ENCODE data around the gene NLGN2. TPM values are rescaled to one million over a fixed set of nuclear protein-coding genes. Genes with fewer than 3 reads are reported as not detected.

The NLGN2 gene
- total RNA-seq, 2 experiments from 2014 or later: 7.6 to 8.4 TPM

GRCh38 chr17:7370853-7371252 lies 36.8 kb upstream of the NLGN2 start:
- Histone ChIP-seq H3K4me3 (ENCODE audit: low read length) (no peak overlapping the region), H3K4me1 (ENCODE audit: insufficient read depth, low read length) (no peaks in the 10 kb centered on the region), H3K27me3 (ENCODE audit: control insufficient read depth in 1 of 2, insufficient read depth in 2 of 2, low read length in 2 of 2) (no peaks in the 10 kb centered on the region), H3K9me3 (ENCODE audit: control insufficient read depth in 1 of 2, insufficient read depth in 1 of 2, low read length in 2 of 2) (no peaks in the 10 kb centered on the region), H3K27ac (ENCODE audit: low read depth in 1 of 2, low read length in 2 of 2) (no peak overlapping the region), H3K36me3 (ENCODE audit: insufficient read depth, low read length) (no peaks in the 10 kb centered on the region)
- DNase-seq: no peak
- no peak for ATAC-seq (ENCODE audit: poor library complexity)
- no peaks in the 10 kb centered on the region for H3K36me3 Mint-ChIP-seq (ENCODE audit: low read depth)
- no peak overlapping the region for H3K27ac Mint-ChIP-seq
- ChIA-PET CTCF (interaction anchor here (1.0 to 1.9 kb wide), 2 partner anchors 15 to 75 kb away, joined by 3 to 5 read pairs; no protein-coding TSS in a partner anchor), POLR2A (interaction anchor here (0.6 kb wide), 1 partner anchor 393 kb away, joined by 3 read pairs; no protein-coding TSS in a partner anchor)
- no peak overlapping the region for H3K4me3 Mint-ChIP-seq
- intact Hi-C loops (cut with DNase I, micrococcal nuclease): no loop called here
- H3K27me3 Mint-ChIP-seq: no peaks in the 10 kb centered on the region
- TF ChIP-seq, protein P1, sequence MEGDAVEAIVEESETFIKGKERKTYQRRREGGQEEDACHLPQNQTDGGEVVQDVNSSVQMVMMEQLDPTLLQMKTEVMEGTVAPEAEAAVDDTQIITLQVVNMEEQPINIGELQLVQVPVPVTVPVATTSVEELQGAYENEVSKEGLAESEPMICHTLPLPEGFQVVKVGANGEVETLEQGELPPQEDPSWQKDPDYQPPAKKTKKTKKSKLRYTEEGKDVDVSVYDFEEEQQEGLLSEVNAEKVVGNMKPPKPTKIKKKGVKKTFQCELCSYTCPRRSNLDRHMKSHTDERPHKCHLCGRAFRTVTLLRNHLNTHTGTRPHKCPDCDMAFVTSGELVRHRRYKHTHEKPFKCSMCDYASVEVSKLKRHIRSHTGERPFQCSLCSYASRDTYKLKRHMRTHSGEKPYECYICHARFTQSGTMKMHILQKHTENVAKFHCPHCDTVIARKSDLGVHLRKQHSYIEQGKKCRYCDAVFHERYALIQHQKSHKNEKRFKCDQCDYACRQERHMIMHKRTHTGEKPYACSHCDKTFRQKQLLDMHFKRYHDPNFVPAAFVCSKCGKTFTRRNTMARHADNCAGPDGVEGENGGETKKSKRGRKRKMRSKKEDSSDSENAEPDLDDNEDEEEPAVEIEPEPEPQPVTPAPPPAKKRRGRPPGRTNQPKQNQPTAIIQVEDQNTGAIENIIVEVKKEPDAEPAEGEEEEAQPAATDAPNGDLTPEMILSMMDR (IDR thresholded peaks at IDR 0.05): no peak
- H3K4me1 Mint-ChIP-seq (ENCODE audit: low read depth): no peaks in the 10 kb centered on the region
- no peaks in the 10 kb centered on the region for H3K9me3 Mint-ChIP-seq

DNA sequence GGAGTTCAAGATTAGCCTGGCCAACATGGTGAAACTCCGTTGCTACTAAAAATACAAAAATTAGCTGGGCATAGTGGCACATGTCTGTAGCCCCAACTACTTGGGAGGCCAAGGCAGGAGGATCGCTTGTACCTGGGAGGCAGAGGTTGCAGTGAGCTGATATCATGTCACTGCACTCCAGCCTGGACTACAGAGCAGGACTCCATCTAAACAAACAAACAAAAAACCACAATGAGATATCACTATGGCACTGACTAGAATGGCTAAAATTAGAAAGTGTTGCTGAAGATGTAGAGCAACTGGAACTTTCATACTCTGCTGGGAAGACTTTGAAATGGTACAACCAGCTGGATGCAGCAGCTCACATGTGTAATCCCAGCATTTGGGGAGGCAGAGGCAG lies 33.3 kb upstream of the NLGN2 start:
- POLR2A ChIA-PET: no interaction called here

GRCh38 chr17:7379134-7379533 lies 28.5 kb upstream of the NLGN2 start:
- intact Hi-C loops (cut with DNase I, micrococcal nuclease): no loop called here
- Mint-ChIP-seq H3K27ac (no peak overlapping the region), H3K27me3 (peaks cover 55% of the 10 kb centered on the region), H3K36me3 (ENCODE audit: low read depth) (no peaks in the 10 kb centered on the region), H3K9me3 (no peaks in the 10 kb centered on the region), H3K4me1 (ENCODE audit: low read depth) (peaks cover 4% of the 10 kb centered on the region), H3K4me3 (no peak overlapping the region)
- ATAC-seq (ENCODE audit: poor library complexity) (no peak), DNase-seq (no peak)
- H3K36me3 ChIP-seq (ENCODE audit: insufficient read depth, low read length): no peaks in the 10 kb centered on the region
- TF ChIP-seq, protein P1 (IDR thresholded peaks at IDR 0.05): no peak
- no peak overlapping the region for H3K4me3 ChIP-seq (ENCODE audit: low read length)
- no peak overlapping the region for H3K27ac ChIP-seq (ENCODE audit: low read depth in 1 of 2, low read length in 2 of 2)
- H3K9me3 ChIP-seq (ENCODE audit: control insufficient read depth in 1 of 2, insufficient read depth in 1 of 2, low read length in 2 of 2): peaks cover 0 to 4% of the 10 kb centered on the region in 2 experiments
- ChIA-PET CTCF (no interaction called here), POLR2A (no interaction called here)
- peaks cover 20% of the 10 kb centered on the region for H3K4me1 ChIP-seq (ENCODE audit: insufficient read depth, low read length)
- peaks cover 21 to 22% of the 10 kb centered on the region in 2 experiments for H3K27me3 ChIP-seq (ENCODE audit: control insufficient read depth in 1 of 2, insufficient read depth in 2 of 2, low read length in 2 of 2)

More for the DNA sequence above, 33.3 kb upstream of the NLGN2 start:
- no peak overlapping the region for H3K27ac ChIP-seq (ENCODE audit: low read depth in 1 of 2, low read length in 2 of 2)
- no peak overlapping the region for H3K4me3 ChIP-seq (ENCODE audit: low read length)
- Mint-ChIP-seq H3K4me3 (no peak overlapping the region), H3K27me3 (peaks cover 18% of the 10 kb centered on the region), H3K9me3 (no peaks in the 10 kb centered on the region), H3K4me1 (ENCODE audit: low read depth) (no peaks in the 10 kb centered on the region), H3K27ac (no peak overlapping the region), H3K36me3 (ENCODE audit: low read depth) (no peaks in the 10 kb centered on the region)
- intact Hi-C loops (cut with DNase I, micrococcal nuclease): no loop called here
- ATAC-seq (ENCODE audit: poor library complexity) (no peak), DNase-seq (no peak)
- no peaks in the 10 kb centered on the region for H3K36me3 ChIP-seq (ENCODE audit: insufficient read depth, low read length)
- CTCF ChIA-PET: no interaction called here
- no peaks in the 10 kb centered on the region for H3K27me3 ChIP-seq (ENCODE audit: control insufficient read depth in 1 of 2, insufficient read depth in 2 of 2, low read length in 2 of 2)
- TF ChIP-seq, protein P1 (IDR thresholded peaks at IDR 0.05): no peak
- H3K4me1 ChIP-seq (ENCODE audit: insufficient read depth, low read length): no peaks in the 10 kb centered on the region
- peaks cover 0 to 4% of the 10 kb centered on the region in 2 experiments for H3K9me3 ChIP-seq (ENCODE audit: control insufficient read depth in 1 of 2, insufficient read depth in 1 of 2, low read length in 2 of 2)

Data from CD4-positive, alpha-beta T cell (primary cell).